UCSD-AML1 (cell line): Measurements from ENCODE around the gene CRISPLD2.
"Not testable (repeated sequence)": the region's sequence is repeated elsewhere in the genome, so short reads cannot be mapped to it uniquely, and the experiment has no call there.

Source experiments
- DNase-seq: peaks from one replicate; lab custom pipeline; 2025; ENCODE audit not compliant: unreplicated experiment; lab: John Stamatoyannopoulos, UW

The CRISPLD2 gene

DNA sequence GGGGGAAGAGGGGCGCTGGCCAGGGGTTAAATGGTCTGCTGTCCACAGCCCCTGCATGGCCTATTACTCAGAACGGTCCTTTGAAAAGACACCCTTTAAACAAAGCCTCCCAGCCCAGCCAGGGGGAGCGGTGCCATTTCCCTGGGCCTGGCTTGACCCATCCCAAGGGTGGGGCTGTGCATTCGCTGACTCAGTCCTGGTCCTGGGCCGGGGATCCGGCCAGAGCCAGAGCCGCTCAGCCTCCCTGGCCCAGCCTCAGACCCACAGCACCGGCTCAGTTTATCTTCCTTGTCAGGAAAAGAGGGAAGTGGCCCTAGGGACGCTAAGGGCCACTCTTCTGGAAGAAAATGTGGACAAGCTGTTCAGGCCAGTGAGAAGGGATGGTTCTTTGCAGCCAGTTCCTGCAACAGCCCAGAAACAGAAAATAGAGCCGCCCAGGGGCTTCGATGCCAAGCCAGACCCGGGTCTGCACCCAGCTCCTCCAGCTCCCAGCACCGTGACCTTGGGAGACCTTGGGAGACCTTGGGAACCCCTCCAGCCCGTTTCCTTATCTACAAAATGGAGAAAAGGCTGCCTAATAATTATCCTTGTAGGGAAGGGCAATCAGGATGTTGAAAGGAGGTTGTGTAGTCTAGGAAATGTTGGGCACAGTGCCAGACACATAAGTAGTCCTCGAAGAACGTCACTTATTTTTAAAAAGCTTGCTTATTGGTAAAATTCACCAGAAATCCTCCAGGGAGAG, 109.1 kb downstream of the CRISPLD2 start:
- DNase-seq = no peak

DNA sequence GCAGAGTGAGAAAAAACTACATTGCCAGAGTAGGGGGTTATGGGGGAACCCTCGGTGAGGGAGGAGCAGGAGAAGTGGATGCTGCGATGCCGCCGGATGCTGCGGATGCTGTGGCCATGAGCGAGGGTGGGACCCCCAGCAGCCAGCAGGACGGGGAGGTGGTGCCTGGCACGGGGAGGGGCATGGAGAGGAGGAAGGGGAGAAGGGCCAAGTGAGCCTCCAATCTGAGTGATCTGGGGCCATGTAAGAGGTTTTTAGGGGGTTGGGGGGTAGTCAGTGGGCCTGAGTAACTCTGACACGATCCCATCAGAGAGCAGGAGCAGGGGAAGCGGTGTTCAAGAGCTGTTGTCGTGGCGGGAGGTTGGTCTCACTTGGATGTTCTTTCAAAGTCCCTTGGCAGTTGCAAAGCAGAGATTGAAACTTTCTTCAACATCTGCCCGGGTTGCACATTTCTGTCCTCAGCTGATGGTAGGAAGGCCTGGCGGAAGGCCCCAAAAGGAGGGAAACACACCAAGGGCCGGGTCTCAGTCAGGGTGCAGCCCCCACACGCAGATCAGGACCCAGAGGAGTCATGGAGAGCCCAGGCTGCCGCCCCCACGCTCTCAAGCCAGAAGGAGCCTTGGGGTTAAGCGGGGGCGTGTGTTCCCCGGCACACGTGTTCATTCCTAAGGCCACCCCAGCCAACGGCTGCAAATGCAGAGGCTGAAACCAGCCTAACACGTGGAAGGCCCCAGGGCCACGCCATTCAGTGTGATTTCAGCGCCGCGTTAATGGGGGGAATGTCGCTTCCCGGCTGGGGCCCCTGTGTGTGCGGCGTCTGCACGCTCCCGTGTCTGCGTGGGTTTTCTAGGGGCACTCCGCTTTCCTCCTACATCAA, 109.9 kb downstream of the CRISPLD2 start:
- DNase-seq = no peak

DNA sequence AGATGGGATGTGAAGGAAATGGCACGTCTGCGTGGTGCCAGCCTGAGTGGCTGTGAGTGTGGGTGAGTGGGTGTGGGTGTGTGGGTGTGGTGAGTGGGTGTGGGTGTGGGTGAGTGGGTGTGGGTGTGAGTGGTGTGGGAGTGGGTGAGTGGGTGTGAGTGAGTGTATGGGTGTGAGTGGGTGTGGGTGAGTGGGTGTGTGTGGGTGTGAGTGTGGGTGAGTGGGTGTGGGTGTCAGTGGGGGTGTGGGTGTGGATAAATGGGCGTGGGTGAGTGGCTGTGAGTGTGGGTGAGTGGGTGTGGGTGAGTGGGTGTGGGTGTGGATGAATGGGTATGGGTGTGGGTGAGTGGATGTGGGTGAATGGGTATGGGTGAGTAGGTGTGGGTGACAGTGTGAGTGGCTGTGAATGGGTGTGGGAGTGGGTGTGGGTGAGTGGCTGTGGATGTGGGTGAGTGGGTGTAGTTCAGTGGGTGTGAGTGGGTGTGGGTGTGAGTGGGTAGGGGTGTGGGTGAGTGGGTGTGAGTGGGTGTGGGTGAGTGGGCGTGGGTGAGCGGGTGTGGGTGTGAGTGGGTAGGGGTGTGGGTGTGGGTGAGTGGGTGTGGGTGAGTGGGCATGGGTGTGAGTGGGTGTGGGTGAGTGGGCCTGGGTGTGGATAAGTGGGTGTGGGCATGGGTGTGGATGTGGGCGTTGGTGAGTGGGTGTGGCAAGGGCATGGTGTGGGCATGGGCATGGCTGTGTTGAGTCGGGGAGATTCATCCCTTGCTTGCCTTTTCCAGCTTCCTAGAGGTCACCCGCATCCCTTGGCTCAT, 110.7 kb downstream of the CRISPLD2 start:
- no peak for DNase-seq

DNA sequence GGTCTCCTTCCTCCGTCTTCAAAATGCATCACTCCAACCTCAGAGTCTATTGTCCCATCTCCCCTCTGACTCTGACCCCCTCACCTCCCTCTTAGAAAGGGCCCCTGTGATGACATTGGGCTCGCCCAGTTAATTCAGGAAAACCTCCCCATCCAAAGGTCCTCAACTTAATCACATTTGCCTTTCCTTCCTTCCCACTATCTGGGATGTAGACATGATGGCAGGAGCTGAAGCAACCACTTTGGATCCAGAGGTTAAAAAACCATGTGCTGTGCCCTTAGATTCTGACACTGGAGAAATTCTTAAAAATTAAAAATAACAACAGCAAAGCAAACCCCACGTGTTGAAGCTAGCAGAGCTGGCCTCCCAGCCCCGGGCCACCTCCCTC, 111.3 kb downstream of the CRISPLD2 start:
- no peak for DNase-seq

DNA sequence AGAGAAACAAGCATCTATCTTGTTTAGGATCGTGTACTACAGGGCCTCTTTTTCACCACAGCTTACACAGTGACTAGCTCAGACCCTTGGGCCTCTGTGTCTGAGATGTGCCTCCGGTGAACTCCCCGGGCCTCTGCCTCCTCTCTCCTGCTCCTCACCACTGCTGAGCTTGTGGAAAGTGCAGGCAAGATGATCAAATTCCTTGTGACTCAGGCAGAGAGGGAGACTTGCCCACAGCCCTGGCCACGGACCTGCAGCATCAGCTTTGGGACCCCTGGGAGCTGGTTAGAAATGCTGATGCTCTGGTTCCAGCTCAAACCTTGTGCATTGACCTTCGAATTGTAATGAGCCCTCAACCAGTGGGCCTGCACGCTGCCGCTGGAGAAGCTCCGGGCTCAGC, 111.7 kb downstream of the CRISPLD2 start:
- DNase-seq = no peak

DNA sequence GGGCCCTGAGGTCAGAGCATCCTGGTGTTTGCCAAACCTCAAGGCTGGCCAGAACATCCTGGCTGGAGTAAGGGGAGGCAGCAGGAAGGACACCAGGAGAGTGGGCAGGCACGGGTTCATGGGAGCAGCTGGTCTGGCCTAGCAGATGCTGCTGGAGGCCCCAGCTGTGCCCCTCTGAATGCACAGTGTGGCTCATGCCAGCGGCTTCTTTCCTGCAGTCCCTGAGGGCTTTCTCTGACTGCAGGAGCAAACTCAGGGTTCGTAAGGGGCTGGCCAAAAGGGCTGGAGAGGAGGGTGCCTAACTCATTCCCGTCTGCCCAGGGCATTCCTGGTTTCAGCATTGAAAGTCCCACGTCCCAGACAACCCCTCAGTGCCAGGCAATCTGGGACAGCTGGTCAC, 112.9 kb downstream of the CRISPLD2 start:
- DNase-seq = no peak

DNA sequence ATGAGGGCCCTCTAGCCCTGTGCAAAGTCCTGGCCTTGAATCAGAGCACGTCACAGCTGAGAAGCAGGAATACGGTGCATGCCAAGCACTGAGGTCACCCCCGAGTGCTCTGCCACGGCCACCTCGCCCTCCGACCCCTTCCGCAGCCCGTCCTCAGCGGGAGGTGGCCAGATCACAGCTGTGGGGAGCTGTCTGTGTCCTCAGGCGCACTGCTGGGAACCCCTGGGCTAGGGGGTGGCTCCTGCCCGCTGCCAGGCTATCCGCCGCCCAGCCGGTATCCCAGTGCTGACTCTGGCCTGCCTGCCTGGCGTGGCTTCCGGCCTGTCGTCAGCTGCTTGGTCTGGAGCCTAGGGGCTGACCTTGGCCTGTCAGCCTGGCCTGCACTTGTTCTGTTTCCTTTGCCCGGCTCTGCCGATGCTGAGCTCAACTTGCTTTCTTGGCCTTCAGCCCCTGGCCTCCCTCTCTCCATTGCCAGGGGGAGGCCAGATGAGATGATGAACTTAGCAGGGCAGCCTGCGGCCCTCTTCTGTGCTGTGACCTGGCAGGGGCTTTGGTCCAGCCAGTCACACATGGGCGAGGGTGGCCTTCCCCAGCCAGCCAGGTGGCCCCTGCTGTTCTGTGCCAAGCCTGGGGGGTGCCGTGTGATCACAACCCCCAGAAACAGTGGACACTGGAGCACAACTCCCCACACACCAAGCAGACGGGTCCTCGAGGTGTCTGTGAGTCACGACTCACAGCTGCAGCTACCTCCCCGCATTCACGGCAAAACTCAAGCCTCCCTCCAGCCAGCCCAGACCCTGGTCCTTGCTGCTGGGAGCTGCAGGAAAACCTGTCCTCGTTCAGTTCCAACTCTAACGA, 114.2 kb downstream of the CRISPLD2 start:
- DNase-seq = no peak

DNA sequence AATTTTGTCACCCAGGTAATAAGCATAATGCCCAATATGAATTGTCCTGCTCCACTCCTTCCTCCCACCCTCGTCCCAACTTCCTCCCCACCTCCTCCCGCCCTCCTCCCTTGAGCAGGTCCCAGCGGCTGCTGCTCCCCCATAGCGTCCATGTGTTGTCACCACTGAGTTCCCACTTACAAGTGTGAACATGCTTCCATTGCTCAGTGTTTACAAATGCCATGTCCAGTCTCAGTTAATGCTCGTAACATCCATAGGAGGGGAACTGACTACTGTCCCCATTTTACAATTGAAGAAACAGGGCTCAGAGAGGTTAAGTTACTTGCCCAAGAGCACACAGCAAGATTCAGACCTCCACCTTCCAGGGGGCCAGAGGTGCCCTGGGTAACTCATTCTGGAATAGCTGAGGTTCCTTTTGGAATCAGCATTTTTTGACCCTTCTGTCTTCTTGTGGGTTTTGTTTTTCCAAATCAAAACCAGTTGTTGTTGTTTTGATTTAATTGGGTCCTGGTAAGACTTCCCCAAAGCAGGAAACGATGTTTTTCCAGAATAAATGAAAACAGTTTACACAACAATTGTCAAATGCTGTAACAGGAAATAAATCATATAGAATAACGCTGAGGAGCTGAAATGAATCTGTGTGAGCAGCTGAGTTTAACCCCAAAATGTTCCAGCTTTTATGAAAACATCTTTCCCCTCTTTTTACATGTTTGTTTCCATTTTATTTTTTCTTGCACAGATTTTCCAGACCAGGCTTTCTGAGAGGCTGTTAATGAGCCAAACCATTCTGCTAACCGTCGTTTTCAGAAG, 117.6 kb downstream of the CRISPLD2 start:
- no peak for DNase-seq

DNA sequence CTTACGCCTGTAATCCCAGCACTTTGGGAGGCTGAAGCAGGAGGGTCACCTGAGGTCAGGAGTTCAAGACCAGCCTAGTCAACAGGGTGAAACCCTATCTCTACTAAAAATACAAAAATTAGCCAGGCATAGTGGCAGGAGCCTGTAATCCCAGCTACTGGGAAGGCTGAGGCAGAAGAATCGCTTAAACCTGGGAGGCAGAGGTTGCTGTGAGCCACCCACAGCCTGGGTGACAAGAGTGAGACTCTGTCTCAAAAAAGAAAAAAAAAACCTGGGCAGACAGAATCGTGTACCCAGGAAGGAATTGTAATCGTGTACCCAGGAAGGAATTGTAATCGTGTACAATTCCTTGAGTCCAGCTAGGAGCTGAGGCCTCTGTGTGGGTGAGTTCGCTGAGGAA, 118.8 kb downstream of the CRISPLD2 start:
- DNase-seq = not testable (repeated sequence)

DNA sequence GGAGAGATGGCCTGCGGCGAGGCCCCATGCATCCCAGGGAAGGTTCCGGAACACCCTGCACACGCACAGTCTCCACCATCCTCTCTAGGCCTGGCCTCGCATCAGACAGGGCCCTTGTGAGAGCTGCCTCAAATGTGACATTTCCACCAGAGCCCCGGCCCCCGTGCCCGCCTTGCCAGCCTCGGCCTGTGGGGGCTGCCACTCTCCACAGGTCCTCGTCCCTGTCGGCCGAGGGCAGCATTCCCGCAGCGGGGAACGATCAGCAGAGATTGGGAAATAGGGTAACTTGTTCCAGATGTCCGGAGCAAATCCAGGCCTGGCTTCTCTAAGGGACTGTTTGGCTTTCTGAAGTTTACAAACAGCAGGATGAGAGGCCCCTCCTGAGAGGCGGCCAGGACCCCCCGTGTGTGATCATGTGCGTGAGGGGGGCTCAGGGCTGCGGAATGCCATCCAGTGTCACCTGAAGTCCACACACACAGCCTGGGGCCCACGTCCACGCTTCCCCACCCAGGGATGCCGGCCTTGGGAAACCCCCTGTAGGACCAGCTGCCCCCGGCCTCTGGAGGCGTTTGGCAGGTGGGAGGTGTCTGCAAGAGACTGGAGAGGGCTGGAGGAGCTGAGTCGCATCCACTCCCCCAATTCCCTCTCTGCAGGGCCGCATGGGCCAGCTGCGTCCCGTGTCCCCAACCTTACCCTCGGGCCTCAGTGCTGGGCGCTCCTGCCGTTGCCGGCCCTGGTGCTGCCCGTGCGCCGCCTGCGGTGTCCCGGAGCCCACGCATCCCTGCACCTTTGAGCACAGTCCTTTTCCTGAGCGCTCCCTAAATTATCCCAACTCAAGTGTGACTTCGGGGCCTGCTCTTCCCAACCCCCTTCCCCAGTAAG, 121.1 kb downstream of the CRISPLD2 start:
- DNase-seq = no peak

DNA sequence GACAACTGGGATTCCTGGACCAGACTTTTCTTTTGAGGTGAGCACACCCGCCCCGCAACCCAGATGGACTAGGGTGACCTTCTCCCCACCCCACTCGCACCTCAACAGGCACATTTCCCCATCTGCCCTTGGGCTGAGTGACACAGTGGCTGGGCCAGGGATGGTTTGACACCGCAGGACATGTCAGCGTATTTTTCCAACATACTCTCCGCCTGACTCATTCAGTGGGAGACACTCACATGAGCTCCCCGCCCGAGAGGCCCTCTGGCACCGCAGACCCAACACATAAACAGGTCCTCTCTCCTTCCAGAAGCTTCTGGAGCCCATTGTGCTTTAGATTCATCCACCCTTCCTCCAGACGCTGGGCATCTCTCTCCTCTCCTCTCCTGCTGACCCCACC, 122.1 kb downstream of the CRISPLD2 start:
- no peak for DNase-seq

DNA sequence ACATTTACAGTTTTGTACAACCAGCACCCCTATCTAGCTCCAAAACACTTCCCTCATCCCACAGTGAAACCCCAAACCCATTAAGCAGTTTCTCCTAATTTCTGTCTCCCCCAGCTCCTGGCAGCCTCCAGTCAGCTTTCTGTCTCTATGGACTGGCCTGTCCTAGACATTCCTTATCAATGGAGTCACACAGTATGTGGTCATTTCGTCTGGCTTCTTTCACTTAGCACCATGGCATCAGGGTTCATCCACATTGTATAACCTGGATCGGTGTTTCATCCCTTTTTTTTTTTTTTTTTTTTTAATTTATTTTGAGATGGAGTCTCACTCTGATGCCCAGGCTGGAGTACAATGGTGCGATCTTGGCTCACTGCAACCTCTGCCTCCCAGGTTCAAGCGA, 123.0 kb downstream of the CRISPLD2 start:
- no peak for DNase-seq

DNA sequence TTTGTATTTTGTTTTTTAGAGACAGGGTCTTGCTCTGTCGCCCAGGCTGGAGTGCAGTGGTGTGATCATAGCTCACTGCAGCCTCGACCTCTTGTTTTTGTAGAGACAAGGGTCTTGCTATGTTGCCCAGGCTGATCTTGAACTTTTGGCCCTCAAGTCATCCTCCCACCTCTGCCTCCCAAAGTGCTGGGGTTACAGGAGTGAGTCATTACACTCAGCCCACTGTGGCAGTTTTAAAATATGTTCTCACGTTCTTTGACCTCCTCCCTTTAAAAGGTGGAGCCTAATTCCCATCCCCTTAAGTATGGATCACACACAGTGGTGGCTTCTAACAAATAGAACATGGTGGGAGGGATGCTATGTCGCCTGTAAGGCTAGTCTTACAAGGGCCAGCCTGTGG, 123.8 kb downstream of the CRISPLD2 start:
- DNase-seq = no peak

DNA sequence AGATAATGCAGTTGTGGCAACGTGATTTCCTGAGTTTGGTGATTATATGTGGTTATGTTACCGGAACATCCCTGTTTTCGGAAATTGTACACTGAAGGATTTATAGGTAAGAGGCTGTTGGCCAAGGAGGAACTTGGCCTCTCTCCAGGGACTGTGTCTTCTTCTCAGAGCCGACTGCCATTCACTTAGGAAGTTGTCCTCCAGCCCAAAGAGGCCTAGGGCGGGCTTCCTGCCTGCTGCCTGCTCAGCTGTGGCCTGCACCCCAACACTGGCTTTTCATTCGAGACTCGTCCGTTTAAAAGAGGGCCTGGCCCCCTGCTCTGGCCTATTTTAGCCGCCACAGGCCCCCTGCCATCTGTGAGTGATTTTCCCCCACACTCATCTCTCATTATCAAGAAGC, 127.2 kb downstream of the CRISPLD2 start:
- DNase-seq = no peak

DNA sequence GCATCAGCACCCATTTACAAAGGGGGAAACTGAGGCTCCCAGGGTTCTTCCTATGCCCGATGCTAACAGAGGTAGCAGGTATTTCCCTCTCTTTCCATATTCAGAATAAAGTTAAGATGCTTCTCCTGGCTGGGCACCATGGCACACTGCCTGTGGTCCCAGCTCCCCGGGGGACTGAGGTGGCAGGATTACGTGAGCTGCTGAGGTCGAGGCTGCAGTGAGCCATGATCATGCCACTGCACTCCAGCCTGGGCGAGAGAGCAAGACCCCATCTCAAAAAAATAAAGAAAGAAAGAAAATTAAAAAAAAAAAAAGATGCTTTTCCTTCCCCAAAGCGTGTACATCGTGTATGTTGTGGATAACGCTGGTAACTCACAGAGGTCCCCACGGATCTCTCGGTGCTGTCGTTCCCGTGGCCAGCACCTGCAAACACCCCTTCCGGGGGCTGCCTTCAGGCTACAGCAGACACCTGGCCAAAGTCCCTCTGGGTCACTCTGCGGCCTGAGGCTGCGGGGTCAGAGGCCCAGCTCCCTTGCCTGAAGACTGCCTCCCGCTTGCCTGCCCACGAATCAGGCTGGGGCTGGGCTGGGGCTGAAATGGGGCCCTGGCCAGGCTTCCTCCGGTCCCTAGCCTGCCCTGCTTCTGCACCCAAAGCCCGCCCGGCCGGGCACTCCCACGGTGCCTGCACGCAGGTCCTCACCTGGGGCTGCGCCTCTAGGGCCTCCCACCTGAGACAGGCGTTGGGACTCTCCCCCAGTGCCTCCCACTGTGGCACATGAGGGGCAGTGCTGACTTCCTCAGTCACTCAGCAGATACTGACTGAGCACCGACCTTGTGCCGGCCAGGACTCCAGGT, 128.4 kb downstream of the CRISPLD2 start:
- no peak for DNase-seq

DNA sequence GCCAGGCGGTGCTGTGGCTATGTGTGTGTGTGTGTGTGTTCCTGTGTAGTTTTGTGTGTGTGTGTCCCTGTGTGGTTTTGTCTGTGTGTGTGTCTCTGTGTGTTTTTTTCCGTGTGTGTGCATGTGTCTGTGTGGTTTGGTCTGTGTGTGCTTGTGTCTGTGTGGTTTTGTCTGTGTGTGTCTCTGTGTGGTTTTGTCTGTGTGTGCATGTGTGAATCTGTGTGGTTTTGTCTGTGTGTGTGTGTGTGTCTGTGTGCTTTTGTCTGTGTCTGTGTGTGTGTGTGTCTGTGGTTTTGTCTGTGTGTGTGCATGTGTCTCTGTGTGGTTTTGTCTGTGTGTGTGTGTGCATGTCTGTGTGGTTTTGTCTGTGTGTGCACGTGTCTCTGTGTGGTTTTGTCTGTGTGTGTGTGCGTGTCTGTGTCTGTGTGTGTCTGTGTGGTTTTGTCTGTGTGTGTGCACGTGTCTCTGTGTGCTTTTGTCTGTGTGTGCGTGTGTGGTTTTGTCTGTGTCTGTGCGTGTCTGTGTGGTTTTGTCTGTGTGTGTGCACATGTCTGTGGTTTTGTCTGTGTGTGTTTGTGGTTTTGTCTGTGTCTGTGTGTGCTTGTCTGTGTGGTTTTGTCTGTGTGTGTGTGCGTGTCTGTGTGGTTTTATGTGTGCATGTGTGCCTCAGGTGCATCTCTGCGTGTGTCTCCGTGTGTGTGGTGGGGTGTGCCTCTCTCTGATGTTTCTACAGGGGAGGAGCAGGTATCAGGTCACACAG, 129.2 kb downstream of the CRISPLD2 start:
- no peak for DNase-seq

DNA sequence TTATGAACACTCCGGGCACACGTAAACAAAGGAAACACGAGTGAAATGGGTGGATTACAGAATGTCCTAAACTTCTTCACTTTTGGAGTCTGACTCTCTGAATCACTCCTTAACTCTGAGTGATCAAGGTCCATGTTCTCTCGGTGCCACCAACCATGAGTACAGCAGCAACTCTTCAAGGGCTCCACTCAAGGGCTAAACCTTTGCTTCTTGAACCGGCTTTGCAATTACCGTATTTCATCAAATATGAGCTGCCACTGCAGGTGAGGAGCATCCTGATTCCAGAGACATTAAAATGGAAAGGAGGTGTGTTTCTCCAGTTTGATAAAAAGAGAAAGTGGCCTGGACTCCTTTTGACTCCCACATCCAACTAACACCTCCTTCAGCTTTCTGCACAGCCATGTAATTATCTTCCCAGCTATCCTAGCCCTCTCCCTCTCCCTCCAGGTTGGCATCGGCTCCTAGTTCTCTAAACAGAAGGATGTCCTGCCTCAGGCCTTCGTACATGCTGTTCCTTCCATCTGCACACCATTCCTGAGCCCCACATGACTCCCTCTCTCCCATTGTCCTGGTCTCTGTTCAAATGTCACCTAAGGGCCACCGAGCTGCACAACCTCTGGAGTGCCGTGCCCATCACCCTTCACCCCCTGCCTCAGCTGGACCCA, 130.1 kb downstream of the CRISPLD2 start:
- DNase-seq = no peak
